ENCODE results near the gene VAV3.
"Not testable (repeated sequence)": the region's sequence is repeated elsewhere in the genome, so short reads cannot be mapped to it uniquely, and the experiment has no call there.

VAV3 gene, protein sequence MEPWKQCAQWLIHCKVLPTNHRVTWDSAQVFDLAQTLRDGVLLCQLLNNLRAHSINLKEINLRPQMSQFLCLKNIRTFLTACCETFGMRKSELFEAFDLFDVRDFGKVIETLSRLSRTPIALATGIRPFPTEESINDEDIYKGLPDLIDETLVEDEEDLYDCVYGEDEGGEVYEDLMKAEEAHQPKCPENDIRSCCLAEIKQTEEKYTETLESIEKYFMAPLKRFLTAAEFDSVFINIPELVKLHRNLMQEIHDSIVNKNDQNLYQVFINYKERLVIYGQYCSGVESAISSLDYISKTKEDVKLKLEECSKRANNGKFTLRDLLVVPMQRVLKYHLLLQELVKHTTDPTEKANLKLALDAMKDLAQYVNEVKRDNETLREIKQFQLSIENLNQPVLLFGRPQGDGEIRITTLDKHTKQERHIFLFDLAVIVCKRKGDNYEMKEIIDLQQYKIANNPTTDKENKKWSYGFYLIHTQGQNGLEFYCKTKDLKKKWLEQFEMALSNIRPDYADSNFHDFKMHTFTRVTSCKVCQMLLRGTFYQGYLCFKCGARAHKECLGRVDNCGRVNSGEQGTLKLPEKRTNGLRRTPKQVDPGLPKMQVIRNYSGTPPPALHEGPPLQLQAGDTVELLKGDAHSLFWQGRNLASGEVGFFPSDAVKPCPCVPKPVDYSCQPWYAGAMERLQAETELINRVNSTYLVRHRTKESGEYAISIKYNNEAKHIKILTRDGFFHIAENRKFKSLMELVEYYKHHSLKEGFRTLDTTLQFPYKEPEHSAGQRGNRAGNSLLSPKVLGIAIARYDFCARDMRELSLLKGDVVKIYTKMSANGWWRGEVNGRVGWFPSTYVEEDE

DNA sequence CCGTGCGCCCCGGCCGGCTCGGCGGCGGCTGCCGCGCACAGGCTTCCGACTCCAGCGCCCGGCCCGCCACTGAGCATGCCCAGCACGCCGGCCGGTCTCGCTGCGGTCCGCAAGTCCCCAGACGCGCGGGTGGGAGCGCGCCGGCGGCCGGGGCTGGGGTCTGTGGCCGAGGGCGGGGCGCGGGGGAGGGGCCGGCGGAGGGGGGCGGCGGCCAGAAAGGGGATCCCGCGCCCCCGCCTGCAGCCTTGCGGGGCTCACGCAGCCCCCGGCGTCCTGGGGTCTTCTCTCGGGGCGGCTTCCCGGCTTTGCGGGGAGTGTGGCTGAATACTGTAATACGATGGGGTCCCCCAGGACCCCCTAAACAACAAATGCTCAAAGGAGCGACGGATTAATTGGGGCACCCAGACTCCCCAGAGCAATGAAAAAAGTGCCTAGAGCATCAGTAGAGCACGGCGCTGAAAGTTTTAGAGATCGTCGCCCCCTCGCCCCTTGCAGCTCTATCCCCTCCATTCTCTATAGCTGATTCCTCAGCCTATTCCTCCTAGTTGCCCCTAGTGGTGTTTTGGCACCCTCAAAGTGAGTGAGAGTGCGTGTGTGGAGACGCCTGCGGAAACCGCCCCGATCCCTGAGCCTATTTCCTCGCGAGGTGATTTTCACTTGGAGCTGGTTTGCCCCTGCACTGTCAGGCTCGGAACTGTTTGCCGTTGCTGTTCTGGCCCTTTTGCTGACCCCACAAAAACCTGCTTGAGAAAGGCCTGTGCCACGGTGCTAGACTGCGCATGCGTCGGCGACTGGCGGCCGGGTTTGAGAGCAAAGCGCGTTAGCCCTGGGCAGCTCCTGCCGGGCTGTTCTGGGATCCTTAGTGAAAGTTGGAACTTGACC, at the start of gene VAV3:
VAV3 (minus strand) TSS at position 71 of the 882 bp plus-strand sequence. CDS start 311 bp downstream, outside the sequence.
- DNase-seq (ENCODE audit: low spot score): peak; percentile 40

DNA sequence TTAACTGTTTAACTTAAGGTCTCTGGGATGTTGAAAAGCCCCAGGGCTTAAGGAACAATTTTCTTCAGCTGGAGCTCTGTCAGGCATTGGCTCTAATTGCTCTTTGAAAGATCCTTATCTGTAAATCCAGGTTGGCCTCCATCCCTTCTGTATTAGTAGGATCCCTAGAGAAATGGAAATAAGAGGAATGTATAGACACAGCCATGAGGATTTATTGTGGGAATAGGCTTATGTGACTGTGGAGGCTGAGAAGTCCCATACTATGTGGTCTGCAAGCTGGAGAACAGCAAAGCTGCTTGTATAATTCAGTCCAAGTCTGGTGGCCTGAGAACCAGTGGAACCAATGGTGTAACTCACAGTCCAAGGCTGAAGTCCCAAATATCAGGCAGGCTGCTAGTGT, 47.6 kb upstream of the VAV3 start:
- DNase-seq (ENCODE audit: low spot score): no peak

DNA sequence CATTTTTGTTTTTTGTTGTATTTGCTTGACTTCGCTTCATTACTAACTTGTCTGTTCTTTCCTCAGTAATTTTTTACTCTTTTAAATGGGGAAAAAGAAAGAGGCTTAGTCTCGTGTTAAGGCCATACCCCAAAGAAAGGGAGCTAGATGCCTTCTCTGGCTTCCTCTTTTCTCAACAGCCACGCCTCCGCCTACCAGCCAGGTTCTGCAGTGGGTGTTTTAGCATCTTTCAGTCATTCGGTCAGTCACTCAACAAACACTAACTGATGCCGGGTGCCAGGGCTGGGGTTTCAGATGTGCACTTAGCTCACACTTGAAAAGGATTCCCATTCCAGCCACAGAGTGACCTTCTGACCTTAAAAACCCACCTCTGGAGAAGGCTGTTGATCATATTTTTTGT, 46.3 kb upstream of the VAV3 start:
- no peak for DNase-seq (ENCODE audit: low spot score)

DNA sequence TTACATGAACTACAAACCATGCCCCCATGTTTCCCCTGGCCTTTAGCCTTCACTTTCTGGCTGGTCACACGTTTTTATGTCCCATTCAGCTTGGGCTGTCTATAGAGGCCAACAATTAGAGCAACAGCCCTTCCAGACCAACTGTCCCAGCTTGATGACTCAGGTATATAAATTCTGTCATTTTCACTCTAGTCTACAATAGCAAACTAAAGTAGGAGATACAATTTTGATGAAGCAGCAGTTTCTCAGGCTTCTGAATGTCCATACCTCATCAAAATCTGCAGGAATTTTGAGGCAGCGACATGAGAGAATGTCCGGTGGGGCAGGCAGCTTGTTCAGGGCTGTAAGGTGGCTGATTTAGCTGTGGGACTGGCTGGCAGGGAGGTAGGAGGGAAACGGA, 45.6 kb upstream of the VAV3 start:
- DNase-seq (ENCODE audit: low spot score): no peak

DNA sequence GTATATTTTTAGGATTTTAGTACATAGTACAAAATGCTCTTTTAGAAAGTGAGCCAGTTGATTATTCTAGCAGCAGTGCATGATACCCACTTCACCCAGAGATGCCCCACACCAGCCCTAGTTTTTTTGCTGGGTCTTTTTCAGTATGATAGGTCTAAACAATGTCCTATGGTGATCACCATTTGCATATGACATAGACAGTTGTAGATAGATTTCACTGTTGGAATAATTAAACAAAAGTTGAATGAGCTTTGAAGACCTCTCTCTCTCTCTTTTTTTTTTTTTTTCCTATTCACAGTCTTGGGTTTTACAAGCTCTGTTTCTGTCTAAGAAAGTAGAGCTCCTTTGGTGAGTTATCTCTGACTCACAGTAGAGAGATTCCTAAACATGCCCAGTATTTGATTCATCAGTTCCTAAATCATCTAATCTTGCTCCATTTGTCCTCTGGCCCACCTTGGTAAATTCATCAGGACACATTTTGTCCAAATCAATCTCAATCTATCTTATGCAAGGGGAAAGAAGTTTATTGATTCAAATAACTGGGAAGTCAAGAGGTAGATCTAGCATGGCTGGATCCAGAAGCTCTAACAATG, 44.7 kb upstream of the VAV3 start:
- DNase-seq (ENCODE audit: low spot score): no peak

DNA sequence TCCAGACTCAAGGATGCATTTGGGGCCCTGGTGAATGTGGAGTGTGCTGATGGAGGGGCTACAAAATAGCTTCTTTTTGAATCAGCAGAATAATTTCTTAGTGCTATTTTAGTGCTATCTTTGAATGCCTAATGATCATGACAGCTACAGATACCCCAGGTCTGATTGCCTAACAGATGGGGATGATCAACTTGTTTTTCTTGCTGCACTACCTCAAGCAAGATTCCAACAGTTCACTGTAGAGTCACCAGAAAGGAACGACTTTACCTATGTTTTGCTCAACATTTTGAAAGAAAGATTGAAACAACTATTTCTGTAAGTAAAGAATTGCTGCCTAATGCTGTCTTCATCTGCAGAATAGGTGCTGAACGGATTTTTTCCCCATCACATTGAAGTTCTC, 42.6 kb upstream of the VAV3 start:
- no peak for DNase-seq (ENCODE audit: low spot score)

DNA sequence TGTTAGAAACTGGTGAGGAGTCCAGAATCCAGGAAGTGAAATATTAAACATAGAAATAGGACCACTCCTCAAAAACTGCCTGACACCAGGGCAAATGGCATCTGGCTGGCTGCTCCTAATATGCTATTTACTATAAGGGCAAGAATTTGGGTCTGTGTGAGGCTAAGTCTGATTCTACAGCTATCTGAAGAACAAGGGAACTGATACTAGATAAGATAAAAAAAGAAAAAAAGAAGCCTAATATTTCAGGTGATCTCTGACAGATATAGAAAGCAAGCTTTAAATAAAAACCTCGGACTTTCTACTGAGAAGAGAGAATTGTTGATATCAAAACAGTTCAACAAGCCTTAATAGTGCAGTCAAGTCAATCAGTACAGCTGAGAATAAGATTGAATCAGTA, 42.1 kb upstream of the VAV3 start:
- no peak for DNase-seq (ENCODE audit: low spot score)

DNA sequence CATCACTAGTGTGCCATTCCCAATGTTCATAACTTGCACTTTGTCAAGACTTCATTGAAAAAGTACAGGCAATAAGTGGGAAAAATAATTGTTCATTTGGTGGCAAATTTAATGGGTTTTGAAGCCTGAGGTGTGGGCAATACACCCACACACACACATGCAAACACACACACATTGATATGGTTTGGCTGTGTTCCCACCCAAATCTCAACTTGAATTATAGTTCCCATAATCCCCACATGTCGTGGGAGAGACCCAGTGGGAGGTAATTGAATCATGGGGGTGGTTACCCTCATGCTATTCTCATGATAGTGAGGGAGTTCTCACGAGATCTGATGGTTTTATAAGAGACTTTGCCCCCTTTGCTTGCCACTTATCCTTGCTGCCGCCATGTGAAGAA, 39.9 kb upstream of the VAV3 start:
- DNase-seq (ENCODE audit: low spot score): not testable (repeated sequence)

DNA sequence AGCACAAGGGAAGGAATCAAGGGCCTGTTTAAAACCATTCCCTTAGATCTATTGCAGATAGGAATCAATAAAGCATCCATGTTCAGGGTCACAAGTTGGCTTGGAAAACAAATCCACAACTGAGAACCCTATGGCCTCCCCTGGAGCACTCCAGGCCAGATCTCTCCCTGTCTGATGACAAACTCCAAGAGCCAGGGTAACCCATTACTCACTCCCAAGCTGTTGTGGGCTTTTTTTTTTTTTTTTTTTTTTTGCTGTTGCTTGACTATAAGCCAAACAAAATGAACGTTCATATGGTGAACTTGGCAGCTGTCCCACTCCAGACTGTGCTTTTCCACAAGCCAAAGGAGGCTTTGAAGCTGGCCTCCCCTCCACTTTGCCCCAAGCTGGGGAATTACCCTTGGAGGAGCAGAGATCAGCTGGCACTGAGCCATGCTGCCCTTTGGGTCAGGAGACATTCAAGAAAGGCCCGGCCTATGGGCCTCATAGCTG, 35.7 kb upstream of the VAV3 start:
- peak; percentile 14 for DNase-seq (ENCODE audit: low spot score)

DNA sequence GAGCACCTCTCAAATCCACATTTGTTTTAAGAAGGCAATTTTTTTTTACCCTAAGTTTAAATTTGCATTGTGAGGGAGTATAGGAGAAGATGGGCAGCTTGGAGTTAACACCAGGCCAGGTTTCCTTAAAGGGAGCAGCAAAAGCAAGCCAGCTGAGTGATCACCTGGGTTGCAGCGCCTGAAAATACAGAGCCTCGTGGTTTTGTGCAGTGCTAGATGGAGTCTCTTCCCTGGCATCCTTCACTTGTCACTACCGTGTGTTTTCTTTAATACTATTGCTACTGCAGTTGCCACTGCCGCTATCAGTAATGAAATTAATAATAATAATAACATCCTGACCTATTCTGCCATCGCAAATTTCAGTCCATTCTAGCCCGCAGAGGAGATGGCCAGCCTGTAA, 35.2 kb upstream of the VAV3 start:
- no peak for DNase-seq (ENCODE audit: low spot score)

DNA sequence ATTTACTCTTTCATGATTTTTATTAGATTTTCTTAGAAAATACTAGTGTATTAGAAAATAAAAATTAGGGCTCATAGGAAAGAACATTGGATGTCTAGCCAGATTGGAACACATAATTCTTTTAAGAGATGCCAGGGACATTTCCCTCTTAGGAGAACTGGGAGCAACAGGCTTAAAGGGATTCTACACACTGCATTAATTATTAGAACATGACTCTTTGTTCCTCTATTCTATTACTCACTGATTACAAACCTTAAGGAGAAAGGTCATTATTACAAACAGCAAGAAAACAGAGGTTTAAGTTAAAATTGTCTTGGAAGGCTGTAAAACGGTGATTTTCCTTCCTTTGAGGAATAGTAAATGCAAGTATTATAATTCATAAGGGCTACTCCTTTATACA, 32.9 kb upstream of the VAV3 start:
- no peak for DNase-seq (ENCODE audit: low spot score)

DNA sequence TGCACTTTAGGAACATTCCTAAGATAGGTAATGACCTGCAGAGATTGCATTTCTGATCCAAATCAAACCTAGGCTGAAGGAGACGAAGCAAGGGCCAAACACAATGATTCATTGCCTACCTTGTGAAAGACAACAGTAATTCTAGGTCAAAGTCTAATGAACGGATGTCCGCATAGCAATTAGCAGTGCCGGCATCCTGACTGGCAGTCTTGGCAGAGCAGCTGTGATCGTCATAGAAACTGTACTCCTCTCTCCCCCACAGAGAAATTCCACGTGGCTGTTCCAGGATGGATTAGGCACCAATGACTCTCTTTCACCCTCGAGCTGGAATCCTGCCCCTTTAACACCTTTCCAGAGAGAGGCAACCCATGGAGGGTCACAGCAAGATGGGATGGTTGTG, 28.9 kb upstream of the VAV3 start:
- peak; percentile 17 for DNase-seq (ENCODE audit: low spot score)

DNA sequence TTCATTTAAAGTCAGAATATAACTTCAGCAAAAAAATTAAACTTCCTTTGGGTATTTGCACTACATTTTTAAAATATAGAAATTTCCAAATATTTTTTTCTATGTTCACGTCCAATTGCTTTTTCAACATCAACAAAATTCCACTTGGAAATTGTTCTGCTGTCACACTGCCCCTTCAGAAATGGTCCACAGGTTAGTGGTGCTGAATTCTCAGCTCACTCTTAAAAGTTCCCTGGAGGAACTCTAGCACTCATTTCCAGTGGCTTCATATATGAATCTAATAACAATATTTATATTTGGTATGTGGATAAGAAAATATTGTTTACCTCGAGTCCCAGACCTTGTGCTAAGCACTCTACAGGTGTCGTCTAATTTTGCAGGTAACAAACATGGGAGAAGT, 27.4 kb upstream of the VAV3 start:
- DNase-seq (ENCODE audit: low spot score): no peak

DNA sequence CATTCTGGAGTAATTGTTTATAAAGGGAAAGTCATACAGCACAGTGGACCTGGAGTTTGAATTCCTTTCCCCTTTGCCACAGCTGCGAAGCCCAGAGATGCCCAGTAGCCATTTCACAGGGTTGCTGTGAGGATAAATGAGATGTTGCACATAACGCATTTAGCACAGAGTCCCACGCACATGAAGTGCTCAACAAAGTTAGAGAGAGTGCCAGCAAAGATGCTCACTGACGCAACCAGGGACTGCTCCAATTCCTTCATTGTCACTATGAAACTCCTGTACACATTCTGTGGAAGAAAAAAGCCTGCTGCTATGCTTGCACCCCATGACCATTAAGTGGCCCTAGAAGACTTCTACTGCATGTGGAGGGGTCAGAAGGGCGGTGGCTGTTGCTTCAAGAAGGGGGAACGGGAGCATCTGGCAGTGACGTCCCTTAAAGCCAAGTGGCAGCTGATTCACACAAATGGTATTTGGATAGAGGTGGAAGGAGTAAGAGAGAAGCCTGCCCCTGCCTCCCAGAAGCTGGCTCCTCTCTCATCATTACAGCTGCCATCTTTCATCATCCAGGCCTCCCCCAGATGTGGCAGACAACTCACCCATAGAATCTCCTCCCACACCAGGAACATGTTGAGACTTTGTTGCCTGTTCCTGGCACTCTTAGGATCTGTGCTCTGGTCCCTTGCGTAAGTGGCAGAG, 26.5 kb upstream of the VAV3 start:
- no peak for DNase-seq (ENCODE audit: low spot score)

DNA sequence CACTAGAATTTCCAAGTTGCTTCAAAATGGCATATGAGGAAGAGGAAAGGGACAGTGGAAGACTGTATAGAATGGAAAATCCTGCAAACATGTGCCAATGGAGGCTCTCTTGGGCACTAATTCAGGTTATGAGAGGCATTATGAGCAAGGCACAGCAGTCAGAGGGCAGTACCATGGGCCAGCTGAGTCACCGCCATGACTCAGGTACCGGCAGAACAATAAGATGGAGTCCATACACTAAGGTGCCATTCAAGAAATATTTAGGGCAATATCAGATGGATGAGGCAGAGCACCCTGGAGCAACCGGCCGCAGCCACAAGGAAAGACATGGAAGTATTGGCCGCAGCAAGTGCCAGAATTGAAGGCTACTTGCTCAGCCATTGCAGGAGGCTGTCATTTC, 25.6 kb upstream of the VAV3 start:
- DNase-seq (ENCODE audit: low spot score): no peak

DNA sequence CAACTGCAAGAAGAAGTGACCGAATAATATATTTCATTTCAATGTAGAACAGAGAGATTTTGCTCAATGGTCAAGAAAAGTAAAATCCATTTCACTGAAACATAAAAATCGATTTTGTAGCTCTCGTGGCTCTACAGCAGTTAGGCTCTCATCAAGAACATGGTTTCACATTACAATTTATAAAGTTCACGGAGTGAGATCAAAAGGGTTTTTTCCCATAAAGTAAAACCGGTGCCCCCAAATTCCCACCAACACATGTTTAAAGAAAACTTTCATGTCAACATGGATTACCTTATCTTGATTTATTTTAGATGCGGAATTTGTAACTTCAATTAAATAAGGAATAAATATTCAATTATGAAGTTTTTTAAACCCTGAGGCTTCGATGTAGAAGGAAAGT, 16.3 kb upstream of the VAV3 start:
- DNase-seq (ENCODE audit: low spot score): no peak

DNA sequence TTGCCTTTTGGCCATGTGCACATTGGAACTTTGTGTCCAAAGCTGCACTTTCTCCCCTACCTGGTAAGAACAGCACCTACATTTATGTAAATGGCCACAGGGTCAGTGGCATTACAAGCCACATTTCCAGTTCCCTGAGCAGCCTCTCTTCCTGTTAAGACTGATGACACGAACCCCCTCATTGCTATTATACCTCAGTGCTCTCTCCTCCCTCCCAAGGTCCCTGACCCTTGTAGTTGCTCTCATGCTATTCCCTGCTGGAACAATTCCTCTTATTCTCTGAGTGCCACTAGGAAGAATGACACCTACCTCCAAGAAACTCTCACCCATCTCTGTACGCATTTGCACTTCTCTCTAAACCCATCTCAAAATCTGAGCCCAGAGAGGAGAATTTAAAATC, 14.9 kb upstream of the VAV3 start:
- DNase-seq (ENCODE audit: low spot score): no peak

DNA sequence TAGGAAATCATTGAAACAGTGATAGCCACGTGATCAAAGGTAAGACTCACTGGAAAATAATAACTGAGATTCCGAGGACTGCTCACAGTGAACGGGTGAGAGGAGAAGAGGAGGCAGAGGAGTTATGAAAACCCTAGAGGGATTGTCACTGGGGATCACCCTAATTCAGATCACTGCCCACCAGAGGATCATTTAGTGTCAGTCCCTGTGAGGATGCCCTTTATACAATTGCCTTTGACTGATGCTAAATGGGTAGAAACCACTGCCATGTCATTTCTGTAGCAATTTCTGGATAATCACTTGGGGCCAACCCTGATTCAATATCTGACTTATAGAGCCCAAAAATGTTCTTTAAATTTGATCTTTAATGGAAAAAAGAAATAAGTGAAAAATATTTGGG, 14.1 kb upstream of the VAV3 start:
- DNase-seq (ENCODE audit: low spot score): no peak

DNA sequence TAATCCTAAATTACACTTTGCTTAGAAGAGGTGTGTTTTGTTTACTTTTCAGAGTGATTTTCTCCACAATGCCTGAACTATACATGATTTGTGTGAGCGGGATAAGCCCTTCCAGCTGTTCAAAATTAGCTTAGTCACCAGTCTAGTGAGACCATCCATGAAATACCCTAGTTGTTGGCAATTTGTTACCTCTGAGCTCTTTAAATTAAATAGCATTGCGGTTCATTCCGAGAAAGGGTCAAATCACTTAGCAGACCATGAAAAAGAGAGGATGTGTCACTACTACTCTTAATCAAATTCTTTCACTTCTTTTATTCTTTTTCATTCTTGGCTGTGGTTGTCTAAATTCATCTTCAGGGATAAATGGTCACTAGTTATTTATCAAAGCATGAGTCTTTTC, 11.9 kb upstream of the VAV3 start:
- no peak for DNase-seq (ENCODE audit: low spot score)

DNA sequence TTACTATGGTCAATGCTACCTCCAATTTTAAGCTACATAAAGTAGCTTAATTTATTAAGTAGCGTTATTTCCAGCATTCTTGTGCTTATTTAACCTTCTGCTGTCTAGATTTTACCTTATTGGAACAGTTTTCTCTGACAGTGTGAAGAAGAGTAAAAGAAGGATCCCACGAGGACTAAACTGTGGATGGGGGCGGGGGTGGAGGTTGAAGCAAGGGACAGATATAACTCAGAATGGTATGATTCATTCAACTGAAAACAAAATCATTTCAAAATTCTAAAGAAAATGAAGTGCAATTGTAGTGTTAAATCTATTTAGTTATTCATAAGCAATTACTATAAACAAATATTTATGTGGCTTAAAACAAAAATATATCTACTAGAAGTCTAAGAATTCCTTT, 11.5 kb upstream of the VAV3 start:
- DNase-seq (ENCODE audit: low spot score): no peak

DNA sequence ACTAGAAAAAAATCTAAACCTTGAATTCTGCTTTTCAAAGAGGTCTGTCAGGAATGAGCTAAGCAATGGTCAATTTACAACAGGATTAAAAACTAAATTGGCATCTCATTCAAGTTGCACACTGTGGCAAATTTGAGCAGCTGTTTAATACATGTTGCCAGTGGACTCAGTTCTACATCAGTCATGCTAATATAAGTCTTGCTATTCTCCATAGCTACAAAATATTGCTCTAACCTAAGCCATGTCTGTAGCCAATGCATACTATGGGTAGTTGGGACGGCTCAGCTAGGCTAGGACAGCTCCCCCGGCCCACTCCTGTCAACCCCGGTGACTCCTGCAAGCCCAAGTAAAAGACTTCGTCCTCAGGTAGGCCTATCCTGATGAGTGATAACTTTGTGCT, 10.9 kb upstream of the VAV3 start:
- DNase-seq (ENCODE audit: low spot score): no peak
